Measurements from ENCODE around the gene PLPPR1.

PLPPR1 gene

GRCh38 chr9:101087426-101087825, 58.9 kb downstream of the PLPPR1 start:
- no peak for TF ChIP-seq CTCF (IDR thresholded peaks at IDR 0.05; ENCODE audit: insufficient read depth, low read depth, low read length, missing control alignments)
- H3K4me3 ChIP-seq (ENCODE audit: low read length), result no peak overlapping the region
- DNase-seq (ENCODE audit: low read depth), result no peak

- no peak overlapping the region for H3K4me3 ChIP-seq (ENCODE audit: low read length)
- no peak for DNase-seq (ENCODE audit: low read depth)
- TF ChIP-seq CTCF (IDR thresholded peaks at IDR 0.05; ENCODE audit: insufficient read depth, low read depth, low read length, missing control alignments), result no peak
Measured at GRCh38 chr9:101092922-101093321, 64.4 kb downstream of the PLPPR1 start.

GRCh38 chr9:101093620-101094019, 65.1 kb downstream of the PLPPR1 start:
- no peak for TF ChIP-seq CTCF (IDR thresholded peaks at IDR 0.05; ENCODE audit: insufficient read depth, low read depth, low read length, missing control alignments)

GRCh38 chr9:101094686-101095085, 66.2 kb downstream of the PLPPR1 start:
- no peak for DNase-seq (ENCODE audit: low read depth)
- TF ChIP-seq CTCF (IDR thresholded peaks at IDR 0.05; ENCODE audit: insufficient read depth, low read depth, low read length, missing control alignments), result no peak
- H3K4me3 ChIP-seq (ENCODE audit: low read length), result no peak overlapping the region

More at GRCh38 chr9:101093620-101094019, 65.1 kb downstream of the PLPPR1 start:
- peak; percentile 55 for DNase-seq (ENCODE audit: low read depth)
- H3K4me3 ChIP-seq (ENCODE audit: low read length), result no peak overlapping the region

- no peak overlapping the region for H3K4me3 ChIP-seq (ENCODE audit: low read length)
- TF ChIP-seq CTCF (IDR thresholded peaks at IDR 0.05; ENCODE audit: insufficient read depth, low read depth, low read length, missing control alignments), result no peak
- DNase-seq (ENCODE audit: low read depth), result no peak
Measured at GRCh38 chr9:101097210-101097609, 68.7 kb downstream of the PLPPR1 start.

GRCh38 chr9:101098392-101098791, 69.9 kb downstream of the PLPPR1 start:
- no peak overlapping the region for H3K4me3 ChIP-seq (ENCODE audit: low read length)
- DNase-seq (ENCODE audit: low read depth), result no peak
- no peak for TF ChIP-seq CTCF (IDR thresholded peaks at IDR 0.05; ENCODE audit: insufficient read depth, low read depth, low read length, missing control alignments)

- peak; percentile 13 for DNase-seq (ENCODE audit: low read depth)
- no peak for TF ChIP-seq CTCF (IDR thresholded peaks at IDR 0.05; ENCODE audit: insufficient read depth, low read depth, low read length, missing control alignments)
- H3K4me3 ChIP-seq (ENCODE audit: low read length), result no peak overlapping the region
Measured at GRCh38 chr9:101114317-101114716, 85.8 kb downstream of the PLPPR1 start.

Data from epithelial cell of esophagus (primary cell).